ENCODE data around the gene GFM1.
"Not testable (repeated sequence)": the region's sequence is repeated elsewhere in the genome, so short reads cannot be mapped to it uniquely, and the experiment has no call there.

Gene GFM1

GRCh38 chr3:158685159-158685558 lies 40.8 kb downstream of the GFM1 start:
- no peak overlapping the region for H3K4me3 ChIP-seq (replicated peaks; ENCODE audit: low read depth, low read length)
- no peak for TF ChIP-seq CTCF (IDR thresholded peaks at IDR 0.05; ENCODE audit: low read depth, low read length, missing control alignments)
- no peak for DNase-seq (ENCODE audit: extremely low read depth, low read depth)

GRCh38 chr3:158693866-158694456 lies 49.6 kb downstream of the GFM1 start:
- not testable (repeated sequence) for DNase-seq (ENCODE audit: extremely low read depth, low read depth); H3K4me3 ChIP-seq (replicated peaks; ENCODE audit: low read depth, low read length)

- DNase-seq (ENCODE audit: extremely low read depth, low read depth): no peak
- H3K4me3 ChIP-seq (replicated peaks; ENCODE audit: low read depth, low read length): no peak overlapping the region
- no peak for TF ChIP-seq CTCF (IDR thresholded peaks at IDR 0.05; ENCODE audit: low read depth, low read length, missing control alignments)
Measured at GRCh38 chr3:158696618-158697017, 52.3 kb downstream of the GFM1 start.

GRCh38 chr3:158700559-158700958 lies 56.2 kb downstream of the GFM1 start:
- no peak overlapping the region for H3K4me3 ChIP-seq (replicated peaks; ENCODE audit: low read depth, low read length)
- no peak for TF ChIP-seq CTCF (IDR thresholded peaks at IDR 0.05; ENCODE audit: low read depth, low read length, missing control alignments)
- no peak for DNase-seq (ENCODE audit: extremely low read depth, low read depth)

- no peak for DNase-seq (ENCODE audit: extremely low read depth, low read depth)
- TF ChIP-seq CTCF (IDR thresholded peaks at IDR 0.05; ENCODE audit: low read depth, low read length, missing control alignments): no peak
- no peak overlapping the region for H3K4me3 ChIP-seq (replicated peaks; ENCODE audit: low read depth, low read length)
Measured at GRCh38 chr3:158701420-158702065, 57.2 kb downstream of the GFM1 start.

- DNase-seq (ENCODE audit: extremely low read depth, low read depth): no peak
- no peak for TF ChIP-seq CTCF (IDR thresholded peaks at IDR 0.05; ENCODE audit: low read depth, low read length, missing control alignments)
- no peak overlapping the region for H3K4me3 ChIP-seq (replicated peaks; ENCODE audit: low read depth, low read length)
Measured at GRCh38 chr3:158702815-158703481, 58.6 kb downstream of the GFM1 start.

GRCh38 chr3:158703566-158703965 lies 59.2 kb downstream of the GFM1 start:
- no peak for TF ChIP-seq CTCF (IDR thresholded peaks at IDR 0.05; ENCODE audit: low read depth, low read length, missing control alignments)
- no peak overlapping the region for H3K4me3 ChIP-seq (replicated peaks; ENCODE audit: low read depth, low read length)
- no peak for DNase-seq (ENCODE audit: extremely low read depth, low read depth)
